Measurements from ENCODE around the gene ACSM3.
A peak's percentile ranks its signal among the peaks of the same experiment; 100 is the strongest.

Gene ACSM3

DNA sequence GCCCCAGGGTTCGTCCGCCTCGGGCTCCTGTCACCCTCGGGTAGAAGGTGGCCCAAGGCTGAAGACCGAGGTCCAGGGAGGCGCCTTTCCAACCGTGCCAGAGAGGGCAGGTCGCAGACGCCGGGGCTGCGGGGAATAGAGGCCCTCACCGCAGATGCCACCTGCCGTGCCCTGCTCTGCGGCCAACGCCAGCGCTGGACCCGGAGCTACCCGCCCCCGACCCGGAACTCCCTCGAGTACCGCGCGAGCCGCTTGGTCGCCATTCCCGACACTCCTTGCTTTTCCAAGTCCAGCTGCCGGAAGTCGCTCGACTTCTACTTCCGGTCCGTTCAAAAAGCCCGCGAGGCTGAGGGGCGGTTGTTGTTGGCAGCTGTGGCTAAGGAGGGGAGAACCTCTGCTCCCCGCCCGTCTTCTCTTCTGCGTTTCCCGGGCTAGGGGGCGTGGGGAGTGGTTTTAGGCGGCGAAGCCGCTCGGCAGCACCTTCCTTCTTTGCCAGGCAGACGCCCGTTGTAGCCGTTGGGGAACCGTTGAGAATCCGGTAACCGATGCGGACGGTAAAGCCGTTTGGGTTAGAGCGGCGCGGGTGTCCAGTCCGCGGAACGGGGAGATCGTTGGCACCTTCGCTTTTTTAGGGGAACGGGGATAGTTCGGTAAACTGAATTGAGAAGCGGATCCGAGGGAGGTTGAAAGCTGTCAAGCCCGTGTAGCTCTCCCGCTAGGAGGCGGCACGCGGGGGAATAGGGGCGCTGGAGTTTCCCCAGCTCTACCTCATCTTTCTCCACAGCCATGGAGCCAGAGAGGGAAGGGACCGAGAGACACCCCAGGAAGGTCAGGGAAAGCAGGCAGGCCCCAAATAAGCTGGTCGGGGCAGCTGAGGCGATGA lies 42.6 kb downstream of the ACSM3 start, which contains the start of the genes ERI2 and REXO5:
TSS of gene ERI2 (minus strand) at position 305 of the 883 bp plus-strand sequence. CDS start at position 263, 42 bp downstream.
TSS of gene REXO5 (plus strand) at position 360 of the 883 bp plus-strand sequence. CDS start at position 787, 427 bp downstream.
- Histone ChIP-seq H3K4me2 (ENCODE audit: low read depth, low read length, poor library complexity, severe bottlenecking) (peak within 1 kb of the TSS; percentile 84), H3K9me3 (ENCODE audit: insufficient read depth, low read length) (no peaks in the 10 kb centered on the region), H3F3A (ENCODE audit: insufficient read depth) (peaks cover 13% of the 10 kb centered on the region; the same call in 1 of the 2 replicates), H3K27ac (ENCODE audit: low read depth, low read length) (peak within 1 kb of the TSS; percentile 86), H2AFZ (ENCODE audit: low read depth, low read length, severe bottlenecking) (peak within 1 kb of the TSS; percentile 73), H3K36me3 (ENCODE audit: low read length) (0 out of 2 replicates have a peak, but pooled peaks cover under 1% of the 10 kb centered on the region), H4K20me1 (ENCODE audit: low read depth, low read length) (no peaks in the 10 kb centered on the region), H3K4me3 (ENCODE audit: insufficient read depth, low read length, poor library complexity, severe bottlenecking) (peak within 1 kb of the TSS; percentile 70), H3K9me2 (replicated peaks; ENCODE audit: insufficient read depth, low read length) (no peaks in the 10 kb centered on the region), H3K27me3 (ENCODE audit: low read length) (no peaks in the 10 kb centered on the region), H3K79me2 (ENCODE audit: insufficient read depth, low read length) (peaks cover 9% of the 10 kb centered on the region; the same call in 1 of the 2 replicates), H3K9ac (ENCODE audit: low read length) (peak within 1 kb of the TSS; percentile 86)
- no peak for TF ChIP-seq EZH2phosphoT487 (conservative IDR thresholded peaks at IDR 0.05; ENCODE audit: low read length)
- TF ChIP-seq, protein P1, sequence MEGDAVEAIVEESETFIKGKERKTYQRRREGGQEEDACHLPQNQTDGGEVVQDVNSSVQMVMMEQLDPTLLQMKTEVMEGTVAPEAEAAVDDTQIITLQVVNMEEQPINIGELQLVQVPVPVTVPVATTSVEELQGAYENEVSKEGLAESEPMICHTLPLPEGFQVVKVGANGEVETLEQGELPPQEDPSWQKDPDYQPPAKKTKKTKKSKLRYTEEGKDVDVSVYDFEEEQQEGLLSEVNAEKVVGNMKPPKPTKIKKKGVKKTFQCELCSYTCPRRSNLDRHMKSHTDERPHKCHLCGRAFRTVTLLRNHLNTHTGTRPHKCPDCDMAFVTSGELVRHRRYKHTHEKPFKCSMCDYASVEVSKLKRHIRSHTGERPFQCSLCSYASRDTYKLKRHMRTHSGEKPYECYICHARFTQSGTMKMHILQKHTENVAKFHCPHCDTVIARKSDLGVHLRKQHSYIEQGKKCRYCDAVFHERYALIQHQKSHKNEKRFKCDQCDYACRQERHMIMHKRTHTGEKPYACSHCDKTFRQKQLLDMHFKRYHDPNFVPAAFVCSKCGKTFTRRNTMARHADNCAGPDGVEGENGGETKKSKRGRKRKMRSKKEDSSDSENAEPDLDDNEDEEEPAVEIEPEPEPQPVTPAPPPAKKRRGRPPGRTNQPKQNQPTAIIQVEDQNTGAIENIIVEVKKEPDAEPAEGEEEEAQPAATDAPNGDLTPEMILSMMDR (IDR thresholded peaks at IDR 0.05; ENCODE audit: insufficient read depth, low read length, poor library complexity, severe bottlenecking), result peak; percentile 24

DNA sequence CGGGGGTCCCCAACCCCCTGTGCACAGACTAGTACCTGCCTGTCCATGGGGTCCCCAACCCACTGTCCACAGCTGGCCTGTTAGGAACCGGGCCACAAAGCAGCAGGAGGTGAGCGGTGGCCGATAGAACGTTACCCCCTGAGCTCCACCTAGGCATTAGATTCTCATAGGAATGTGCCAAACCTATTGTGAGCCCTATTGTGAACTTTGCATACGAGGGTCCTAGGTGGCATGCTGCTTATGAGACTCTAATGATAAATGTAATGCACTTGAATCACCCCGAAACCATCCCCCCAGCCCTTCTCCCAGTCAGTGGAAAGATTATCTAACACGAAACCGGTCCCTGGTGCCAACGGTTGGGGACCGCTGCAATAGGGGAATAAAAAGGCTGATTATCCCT lies 44.0 kb downstream of the ACSM3 start:
- Histone ChIP-seq H3F3A (ENCODE audit: insufficient read depth) (peaks cover 9% of the 10 kb centered on the region; the same call in 1 of the 2 replicates), H3K9ac (ENCODE audit: low read length) (peak overlapping the region; percentile 86; the same call in 1 of the 2 replicates), H3K9me2 (replicated peaks; ENCODE audit: insufficient read depth, low read length) (no peaks in the 10 kb centered on the region), H2AFZ (ENCODE audit: low read depth, low read length, severe bottlenecking) (no peak overlapping the region), H3K79me2 (ENCODE audit: insufficient read depth, low read length) (peaks cover 9% of the 10 kb centered on the region; the same call in 1 of the 2 replicates), H3K27me3 (ENCODE audit: low read length) (no peaks in the 10 kb centered on the region), H3K27ac (ENCODE audit: low read depth, low read length) (no peak overlapping the region), H3K36me3 (ENCODE audit: low read length) (no peaks in the 10 kb centered on the region), H3K4me2 (ENCODE audit: low read depth, low read length, poor library complexity, severe bottlenecking) (peak overlapping the region; percentile 84), H3K9me3 (ENCODE audit: insufficient read depth, low read length) (no peaks in the 10 kb centered on the region), H4K20me1 (ENCODE audit: low read depth, low read length) (no peaks in the 10 kb centered on the region), H3K4me3 (ENCODE audit: insufficient read depth, low read length, poor library complexity, severe bottlenecking) (peak overlapping the region; percentile 70)
- TF ChIP-seq EZH2phosphoT487 (conservative IDR thresholded peaks at IDR 0.05; ENCODE audit: low read length), result no peak
- TF ChIP-seq, protein P1 (IDR thresholded peaks at IDR 0.05; ENCODE audit: insufficient read depth, low read length, poor library complexity, severe bottlenecking), result no peak

DNA sequence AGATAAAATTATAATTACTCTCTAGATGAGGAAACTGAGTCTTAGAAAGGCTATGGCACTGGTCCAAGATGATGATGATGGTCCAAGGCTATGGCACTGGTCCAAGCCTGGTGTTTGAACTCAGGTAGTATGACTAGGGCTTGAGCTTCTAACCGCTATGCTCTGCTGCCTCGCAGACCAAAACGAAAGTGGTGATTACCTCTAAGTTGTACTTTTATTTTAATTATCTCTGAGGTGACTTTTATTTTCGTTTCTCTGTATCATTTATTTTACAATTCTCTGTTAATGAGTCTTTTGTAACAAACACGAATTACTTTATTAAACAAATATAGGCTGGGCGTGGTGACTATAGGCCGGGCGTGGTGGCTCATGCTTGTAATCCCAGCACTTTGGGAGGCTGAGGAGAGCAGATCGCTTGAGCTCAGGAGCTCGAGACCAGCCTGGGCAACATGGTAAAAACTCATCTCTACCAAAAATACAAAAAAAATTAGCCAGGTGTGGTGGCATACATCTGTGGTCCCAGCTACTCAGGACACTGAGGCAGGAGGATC lies 48.1 kb downstream of the ACSM3 start:
- no peak overlapping the region for H3K4me3 ChIP-seq (ENCODE audit: insufficient read depth, low read length, poor library complexity, severe bottlenecking)
- H4K20me1 ChIP-seq (ENCODE audit: low read depth, low read length), result no peaks in the 10 kb centered on the region
- peaks cover 10% of the 10 kb centered on the region; the same call in 1 of the 2 replicates for H3K36me3 ChIP-seq (ENCODE audit: low read length)

More for the DNA sequence above, 48.1 kb downstream of the ACSM3 start:
- H3K4me2 ChIP-seq (ENCODE audit: low read depth, low read length, poor library complexity, severe bottlenecking), result no peak overlapping the region
- no peaks in the 10 kb centered on the region for H3F3A ChIP-seq (ENCODE audit: insufficient read depth)
- H2AFZ ChIP-seq (ENCODE audit: low read depth, low read length, severe bottlenecking), result no peak overlapping the region
- no peaks in the 10 kb centered on the region for H3K27me3 ChIP-seq (ENCODE audit: low read length)
- TF ChIP-seq, protein P1 (IDR thresholded peaks at IDR 0.05; ENCODE audit: insufficient read depth, low read length, poor library complexity, severe bottlenecking), result no peak
- TF ChIP-seq EZH2phosphoT487 (conservative IDR thresholded peaks at IDR 0.05; ENCODE audit: low read length), result no peak
- H3K9me2 ChIP-seq (replicated peaks; ENCODE audit: insufficient read depth, low read length), result no peaks in the 10 kb centered on the region
- no peaks in the 10 kb centered on the region for H3K9me3 ChIP-seq (ENCODE audit: insufficient read depth, low read length)
- H3K27ac ChIP-seq (ENCODE audit: low read depth, low read length), result no peak overlapping the region
- no peak overlapping the region for H3K9ac ChIP-seq (ENCODE audit: low read length)
- H3K79me2 ChIP-seq (ENCODE audit: insufficient read depth, low read length), result peaks cover 8% of the 10 kb centered on the region; the same call in 1 of the 2 replicates
